ENCODE measurements around the gene VAMP2. TPM values are rescaled to one million over a fixed set of nuclear protein-coding genes. Genes with fewer than 3 reads are reported as not detected.

Gene VAMP2
- total and polyA plus RNA-seq, 10 of the 15 experiments (the other 5 are each of a cell fraction or from before 2014, with no cell fraction given), result 3.0 to 35.2 (median 25.0) TPM

DNA sequence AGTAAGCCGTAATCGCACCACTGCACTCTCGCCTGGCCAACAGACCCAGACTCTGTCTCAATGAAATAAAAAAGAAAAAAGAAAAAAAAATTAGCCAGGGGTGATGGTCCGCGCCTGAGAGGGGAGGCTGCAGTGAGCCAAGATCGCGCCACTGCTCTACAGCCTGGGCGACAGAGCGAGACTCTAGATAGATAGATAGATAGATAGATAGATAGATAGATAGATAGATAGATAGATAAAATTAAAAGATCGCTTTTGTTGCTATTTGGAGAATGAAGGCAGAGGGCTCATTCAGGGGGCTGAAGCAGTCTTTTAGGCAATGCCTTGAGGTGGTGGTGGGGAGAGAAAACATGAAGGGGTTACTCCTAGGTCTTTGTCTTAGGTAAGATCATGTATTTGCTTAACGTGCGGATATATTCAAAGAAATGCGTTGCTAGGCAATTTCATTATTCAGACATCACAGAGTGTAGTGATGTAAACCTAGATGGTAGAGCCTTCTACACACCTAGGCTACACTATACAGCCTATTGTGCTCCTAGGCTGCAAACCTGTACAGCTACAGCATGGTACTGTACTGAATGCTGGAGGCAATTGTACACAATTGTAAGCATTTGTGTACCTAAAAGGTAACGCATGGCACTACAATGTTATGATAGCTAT lies 34.5 kb downstream of the VAMP2 start (continued):
- TF ChIP-seq, protein P1, sequence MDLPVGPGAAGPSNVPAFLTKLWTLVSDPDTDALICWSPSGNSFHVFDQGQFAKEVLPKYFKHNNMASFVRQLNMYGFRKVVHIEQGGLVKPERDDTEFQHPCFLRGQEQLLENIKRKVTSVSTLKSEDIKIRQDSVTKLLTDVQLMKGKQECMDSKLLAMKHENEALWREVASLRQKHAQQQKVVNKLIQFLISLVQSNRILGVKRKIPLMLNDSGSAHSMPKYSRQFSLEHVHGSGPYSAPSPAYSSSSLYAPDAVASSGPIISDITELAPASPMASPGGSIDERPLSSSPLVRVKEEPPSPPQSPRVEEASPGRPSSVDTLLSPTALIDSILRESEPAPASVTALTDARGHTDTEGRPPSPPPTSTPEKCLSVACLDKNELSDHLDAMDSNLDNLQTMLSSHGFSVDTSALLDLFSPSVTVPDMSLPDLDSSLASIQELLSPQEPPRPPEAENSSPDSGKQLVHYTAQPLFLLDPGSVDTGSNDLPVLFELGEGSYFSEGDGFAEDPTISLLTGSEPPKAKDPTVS (IDR thresholded peaks at IDR 0.05; ENCODE audit: low read depth, low read length), result no peak
- TF ChIP-seq IRF4 (IDR thresholded peaks at IDR 0.05; ENCODE audit: low read depth, low read length) (no peak), ATF7 (IDR thresholded peaks at IDR 0.05; ENCODE audit: low read depth) (no peak)
- TF ChIP-seq, protein P2, sequence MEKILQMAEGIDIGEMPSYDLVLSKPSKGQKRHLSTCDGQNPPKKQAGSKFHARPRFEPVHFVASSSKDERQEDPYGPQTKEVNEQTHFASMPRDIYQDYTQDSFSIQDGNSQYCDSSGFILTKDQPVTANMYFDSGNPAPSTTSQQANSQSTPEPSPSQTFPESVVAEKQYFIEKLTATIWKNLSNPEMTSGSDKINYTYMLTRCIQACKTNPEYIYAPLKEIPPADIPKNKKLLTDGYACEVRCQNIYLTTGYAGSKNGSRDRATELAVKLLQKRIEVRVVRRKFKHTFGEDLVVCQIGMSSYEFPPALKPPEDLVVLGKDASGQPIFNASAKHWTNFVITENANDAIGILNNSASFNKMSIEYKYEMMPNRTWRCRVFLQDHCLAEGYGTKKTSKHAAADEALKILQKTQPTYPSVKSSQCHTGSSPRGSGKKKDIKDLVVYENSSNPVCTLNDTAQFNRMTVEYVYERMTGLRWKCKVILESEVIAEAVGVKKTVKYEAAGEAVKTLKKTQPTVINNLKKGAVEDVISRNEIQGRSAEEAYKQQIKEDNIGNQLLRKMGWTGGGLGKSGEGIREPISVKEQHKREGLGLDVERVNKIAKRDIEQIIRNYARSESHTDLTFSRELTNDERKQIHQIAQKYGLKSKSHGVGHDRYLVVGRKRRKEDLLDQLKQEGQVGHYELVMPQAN (conservative IDR thresholded peaks at IDR 0.05), result no peak

DNA sequence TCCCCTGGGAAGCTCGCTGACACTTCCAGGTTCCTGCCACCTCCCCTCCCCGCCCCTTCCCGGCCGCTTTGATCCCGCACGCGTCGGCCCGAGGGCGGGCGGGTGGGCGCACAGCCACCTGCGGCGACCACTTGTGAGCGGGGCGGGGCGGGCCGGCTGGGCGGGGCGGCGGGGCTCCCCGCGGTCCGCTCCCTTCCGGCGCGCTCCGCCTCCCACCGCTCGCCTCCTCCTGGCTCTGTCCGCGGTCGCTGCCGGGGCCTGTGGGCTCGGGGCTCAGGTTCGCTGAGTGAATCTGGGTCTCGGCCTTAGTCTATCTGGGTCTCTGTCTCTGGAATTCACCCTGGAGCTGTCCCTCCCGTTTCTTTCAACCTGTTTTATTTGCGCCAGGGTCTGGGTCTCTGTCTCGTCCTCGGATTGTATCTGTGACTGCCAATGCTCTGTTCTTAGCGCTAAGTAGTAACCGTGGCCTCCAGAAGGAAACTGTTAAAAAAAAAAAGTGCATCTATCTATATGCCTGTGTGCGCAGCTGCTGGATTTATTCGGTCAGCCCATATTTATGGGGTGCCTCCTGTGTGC lies 36.2 kb downstream of the VAMP2 start:
- in situ Hi-C loops (cut with MboI), result loop anchor here (5.0 kb wide), 1 partner anchor 96 kb away; no protein-coding TSS in a partner anchor
- DNase-seq (ENCODE audit: low read depth, low spot score) (no peak), FAIRE-seq (peak; percentile 38), ATAC-seq (peak; percentile 56)
- Histone ChIP-seq H4K20me1 (ENCODE audit: control insufficient read depth, insufficient read depth) (no peaks in the 10 kb centered on the region), H3K27ac (ENCODE audit: control insufficient read depth, insufficient read depth) (no peak overlapping the region; the same call in 1 of the 2 replicates), H3K36me3 (ENCODE audit: control insufficient read depth in 2 of 2, insufficient read depth in 2 of 2, low read length in 1 of 2) (no peaks in the 10 kb centered on the region), H3K4me1 (ENCODE audit: control insufficient read depth, insufficient read depth, low read length) (peaks cover 32% of the 10 kb centered on the region), H3K4me2 (ENCODE audit: control insufficient read depth, insufficient read depth) (peak overlapping the region; percentile 94), H3K79me2 (ENCODE audit: control insufficient read depth, insufficient read depth, low read length) (no peaks in the 10 kb centered on the region), H3K9ac (ENCODE audit: control insufficient read depth, insufficient read depth, low read length) (peak overlapping the region; percentile 72; the same call in 1 of the 2 replicates), H3K27me3 (replicated peaks in 1 of 2; ENCODE audit: control insufficient read depth in 2 of 2, insufficient read depth in 2 of 2, low read length in 1 of 2) (peaks cover 5 to 9% of the 10 kb centered on the region in 2 experiments), H2AFZ (ENCODE audit: control insufficient read depth, low read depth, low read length) (peak overlapping the region; percentile 93), H3K9me3 (replicated peaks; ENCODE audit: control insufficient read depth, insufficient read depth, low read length) (no peaks in the 10 kb centered on the region), H3K4me3 (peak overlapping the region; percentile 99)
- no TSS peak for BruUV-seq (replicated peaks)
- ChIA-PET RAD21 (ENCODE audit: unreplicated experiment) (interaction anchor here (0.7 to 1.9 kb wide), 5 partner anchors 11 to 58 kb away, joined by 3 to 14 read pairs (median 3); no protein-coding TSS in a partner anchor), SMC1A (ENCODE audit: uncharacterized antibody, unreplicated experiment) (interaction anchor here (0.6 to 2.5 kb wide), 7 partner anchors 12 to 739 kb away, joined by 3 to 26 read pairs (median 4); partner anchors contain the start of gene SLC25A35), POLR2A (interaction anchor here (0.8 to 2.4 kb wide), 4 partner anchors 11 to 169 kb away, joined by 3 to 20 read pairs (median 10); partner anchors contain the start of genes PER1 and SLC25A35), CTCF (interaction anchor here (0.7 to 2.2 kb wide), 9 partner anchors 7 to 174 kb away, joined by 3 to 16 read pairs (median 6); no protein-coding TSS in a partner anchor)
- intact Hi-C loops (cut with micrococcal nuclease; ENCODE audit: unreplicated experiment), result loop anchor here (1.0 kb wide), 1 partner anchor 12 kb away; no protein-coding TSS in a partner anchor
- WGBS (ENCODE audit: insufficient coverage, insufficient replicate concordance, low lambda C conversion rate, missing lambda C conversion rate), result 0% methylated on average over 16 of the region's 45 CpGs
- TF ChIP-seq, protein P3, sequence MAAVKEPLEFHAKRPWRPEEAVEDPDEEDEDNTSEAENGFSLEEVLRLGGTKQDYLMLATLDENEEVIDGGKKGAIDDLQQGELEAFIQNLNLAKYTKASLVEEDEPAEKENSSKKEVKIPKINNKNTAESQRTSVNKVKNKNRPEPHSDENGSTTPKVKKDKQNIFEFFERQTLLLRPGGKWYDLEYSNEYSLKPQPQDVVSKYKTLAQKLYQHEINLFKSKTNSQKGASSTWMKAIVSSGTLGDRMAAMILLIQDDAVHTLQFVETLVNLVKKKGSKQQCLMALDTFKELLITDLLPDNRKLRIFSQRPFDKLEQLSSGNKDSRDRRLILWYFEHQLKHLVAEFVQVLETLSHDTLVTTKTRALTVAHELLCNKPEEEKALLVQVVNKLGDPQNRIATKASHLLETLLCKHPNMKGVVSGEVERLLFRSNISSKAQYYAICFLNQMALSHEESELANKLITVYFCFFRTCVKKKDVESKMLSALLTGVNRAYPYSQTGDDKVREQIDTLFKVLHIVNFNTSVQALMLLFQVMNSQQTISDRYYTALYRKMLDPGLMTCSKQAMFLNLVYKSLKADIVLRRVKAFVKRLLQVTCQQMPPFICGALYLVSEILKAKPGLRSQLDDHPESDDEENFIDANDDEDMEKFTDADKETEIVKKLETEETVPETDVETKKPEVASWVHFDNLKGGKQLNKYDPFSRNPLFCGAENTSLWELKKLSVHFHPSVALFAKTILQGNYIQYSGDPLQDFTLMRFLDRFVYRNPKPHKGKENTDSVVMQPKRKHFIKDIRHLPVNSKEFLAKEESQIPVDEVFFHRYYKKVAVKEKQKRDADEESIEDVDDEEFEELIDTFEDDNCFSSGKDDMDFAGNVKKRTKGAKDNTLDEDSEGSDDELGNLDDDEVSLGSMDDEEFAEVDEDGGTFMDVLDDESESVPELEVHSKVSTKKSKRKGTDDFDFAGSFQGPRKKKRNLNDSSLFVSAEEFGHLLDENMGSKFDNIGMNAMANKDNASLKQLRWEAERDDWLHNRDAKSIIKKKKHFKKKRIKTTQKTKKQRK (IDR thresholded peaks at IDR 0.05; ENCODE audit: low read depth, low read length), result no peak
- TF ChIP-seq TBL1XR1 (IDR thresholded peaks at IDR 0.05; ENCODE audit: low read depth, low read length), result 0 out of 2 replicates have a peak, but pooled peaks have one; percentile 58
- 0 out of 2 replicates have a peak, but pooled peaks have one; percentile 15 for TF ChIP-seq RFX5 (IDR thresholded peaks at IDR 0.05; ENCODE audit: low read depth, low read length)
- TF ChIP-seq MYC (IDR thresholded peaks at IDR 0.05; ENCODE audit: insufficient read depth, insufficient read length, insufficient replicate concordance, low read length, severe bottlenecking), result no peak
- no peak for TF ChIP-seq FOXK2 (IDR thresholded peaks at IDR 0.05)
- TF ChIP-seq NR2F1 (conservative IDR thresholded peaks at IDR 0.05), result 0 out of 2 replicates have a peak, but pooled peaks have one; percentile 21
- TF ChIP-seq, protein P2 (conservative IDR thresholded peaks at IDR 0.05), result 0 out of 2 replicates have a peak, but pooled peaks have one; percentile 49

All from GM12878 (cell line).